Mesothelial cell of epicardium (in vitro differentiated cells): ENCODE data around the gene NME4. TPM values are rescaled to one million over a fixed set of nuclear protein-coding genes. Genes with fewer than 3 reads are reported as not detected.

Experiments used
- DNase-seq, 2 experiments: peaks; one replicate each; pipeline ENCODE4 v3.0.0; 2021; ENCODE audit warnings: low spot score in 2 of 2; ENCODE audit not compliant: unreplicated experiment in 2 of 2
- H3K27ac Mint-ChIP-seq: 2 replicates; pipeline ENCODE4 v1.8.0; 2021; ENCODE audit warnings: mixed read lengths
- H3K27me3 Mint-ChIP-seq: 2 replicates; pipeline ENCODE4 v1.8.0; 2021; ENCODE audit warnings: low read depth, mixed read lengths
- H3K36me3 Mint-ChIP-seq: 2 replicates; pipeline ENCODE4 v1.8.0; 2021; ENCODE audit warnings: mixed read lengths
- H3K4me1 Mint-ChIP-seq: 2 replicates; pipeline ENCODE4 v1.8.0; 2021; ENCODE audit warnings: mixed read lengths
- H3K4me3 Mint-ChIP-seq: 2 replicates; pipeline ENCODE4 v1.8.0; 2021; ENCODE audit warnings: mild to moderate bottlenecking, moderate library complexity, mixed read lengths
- H3K9me3 Mint-ChIP-seq: 2 replicates; pipeline ENCODE4 v1.8.0; 2021; ENCODE audit warnings: mixed read lengths
- total RNA-seq: library from RNA; stranded (reverse); gene quantifications from 3 replicates; pipeline ENCODE4 v1.2.1, GENCODE V29; 2021
- TF ChIP-seq, protein P1 (sequence below): fragments of 200-600 bp; sonication (generic); IDR thresholded peaks from one replicate; pipeline ENCODE4 v1.5.0; 2021; ENCODE audit warnings: antibody characterized with exemption; ENCODE audit not compliant: unreplicated experiment

The NME4 gene
- total RNA-seq, 1 donor from 2014 or later = 252 TPM

DNA sequence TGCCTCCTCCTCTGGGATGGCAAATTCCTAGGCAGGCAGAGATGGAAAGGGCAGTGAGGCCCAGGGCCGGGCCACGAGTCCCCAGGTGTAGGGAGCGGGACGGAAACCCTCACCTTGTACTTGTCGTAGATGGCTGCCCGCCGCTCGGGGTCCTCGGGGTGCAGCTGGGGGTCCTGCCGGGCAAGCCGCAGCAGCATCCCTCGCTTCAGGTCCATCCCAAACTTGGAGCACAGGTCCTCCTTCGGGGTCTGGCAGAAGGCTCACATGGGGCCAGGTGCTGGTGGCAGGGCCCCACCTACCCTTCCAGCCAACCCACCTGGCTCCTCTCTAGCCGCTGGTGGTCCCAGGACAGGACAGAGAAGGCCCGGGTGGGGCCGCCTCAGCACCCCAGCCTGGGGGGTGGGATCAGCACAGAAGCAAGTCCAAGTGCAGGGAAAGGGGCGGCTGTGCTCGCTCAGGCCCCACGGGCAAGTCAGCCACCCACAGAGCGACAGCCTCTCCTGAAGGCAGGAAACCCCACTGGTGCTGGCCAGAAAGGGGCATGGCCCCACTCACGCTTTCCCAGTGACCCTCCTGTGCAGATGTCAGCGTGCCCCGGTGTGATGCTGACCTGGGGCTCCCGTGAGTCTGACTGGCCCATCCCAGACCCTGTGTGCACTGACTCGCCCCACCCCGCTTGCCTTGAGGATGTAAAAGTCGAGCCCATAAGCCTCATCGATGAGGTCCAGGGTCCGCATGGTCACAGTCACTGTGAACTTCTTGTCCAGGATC lies 28.4 kb upstream of the NME4 start:
- Mint-ChIP-seq H3K4me1 (peaks cover 10% of the 10 kb centered on the region), H3K36me3 (peaks cover 3% of the 10 kb centered on the region), H3K27me3 (no peaks in the 10 kb centered on the region), H3K4me3 (no peak overlapping the region), H3K27ac (no peak overlapping the region), H3K9me3 (no peaks in the 10 kb centered on the region)
- TF ChIP-seq, protein P1, sequence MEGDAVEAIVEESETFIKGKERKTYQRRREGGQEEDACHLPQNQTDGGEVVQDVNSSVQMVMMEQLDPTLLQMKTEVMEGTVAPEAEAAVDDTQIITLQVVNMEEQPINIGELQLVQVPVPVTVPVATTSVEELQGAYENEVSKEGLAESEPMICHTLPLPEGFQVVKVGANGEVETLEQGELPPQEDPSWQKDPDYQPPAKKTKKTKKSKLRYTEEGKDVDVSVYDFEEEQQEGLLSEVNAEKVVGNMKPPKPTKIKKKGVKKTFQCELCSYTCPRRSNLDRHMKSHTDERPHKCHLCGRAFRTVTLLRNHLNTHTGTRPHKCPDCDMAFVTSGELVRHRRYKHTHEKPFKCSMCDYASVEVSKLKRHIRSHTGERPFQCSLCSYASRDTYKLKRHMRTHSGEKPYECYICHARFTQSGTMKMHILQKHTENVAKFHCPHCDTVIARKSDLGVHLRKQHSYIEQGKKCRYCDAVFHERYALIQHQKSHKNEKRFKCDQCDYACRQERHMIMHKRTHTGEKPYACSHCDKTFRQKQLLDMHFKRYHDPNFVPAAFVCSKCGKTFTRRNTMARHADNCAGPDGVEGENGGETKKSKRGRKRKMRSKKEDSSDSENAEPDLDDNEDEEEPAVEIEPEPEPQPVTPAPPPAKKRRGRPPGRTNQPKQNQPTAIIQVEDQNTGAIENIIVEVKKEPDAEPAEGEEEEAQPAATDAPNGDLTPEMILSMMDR = no peak
- no peak for DNase-seq

DNA sequence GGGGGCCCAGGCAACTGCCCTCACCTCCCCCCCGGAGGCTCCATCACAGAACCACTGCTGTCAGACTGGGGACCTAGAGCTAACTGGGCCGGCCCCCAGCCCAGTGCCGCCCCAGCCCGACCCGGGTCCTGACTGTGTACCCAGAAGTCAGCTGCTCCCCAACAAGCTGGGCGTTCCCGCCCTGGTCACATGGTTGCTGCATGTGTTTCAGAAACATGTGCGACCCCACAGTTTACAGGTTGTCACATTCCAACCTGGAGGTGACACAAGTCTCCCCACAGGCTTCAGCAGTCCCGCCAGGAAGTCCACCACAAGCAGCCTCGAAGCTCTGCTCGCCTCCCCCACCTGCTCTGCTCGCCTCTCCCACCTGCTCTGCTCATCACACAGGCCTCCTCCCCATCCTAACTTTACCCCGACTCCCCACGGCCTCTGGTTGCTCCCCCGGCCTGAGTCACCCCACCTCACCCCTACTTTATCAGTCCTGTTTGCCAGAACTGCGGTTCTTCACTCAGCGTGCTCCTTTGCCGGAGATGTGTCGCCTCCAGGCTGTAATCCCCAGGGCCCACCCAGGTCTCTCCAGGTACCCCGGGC lies 27.6 kb upstream of the NME4 start:
- Mint-ChIP-seq H3K4me1 (peaks cover 10% of the 10 kb centered on the region), H3K36me3 (peaks cover 3% of the 10 kb centered on the region), H3K9me3 (no peaks in the 10 kb centered on the region), H3K4me3 (peak overlapping the region; percentile 64), H3K27me3 (no peaks in the 10 kb centered on the region), H3K27ac (no peak overlapping the region)
- DNase-seq = no peak
- TF ChIP-seq, protein P1 = no peak

DNA sequence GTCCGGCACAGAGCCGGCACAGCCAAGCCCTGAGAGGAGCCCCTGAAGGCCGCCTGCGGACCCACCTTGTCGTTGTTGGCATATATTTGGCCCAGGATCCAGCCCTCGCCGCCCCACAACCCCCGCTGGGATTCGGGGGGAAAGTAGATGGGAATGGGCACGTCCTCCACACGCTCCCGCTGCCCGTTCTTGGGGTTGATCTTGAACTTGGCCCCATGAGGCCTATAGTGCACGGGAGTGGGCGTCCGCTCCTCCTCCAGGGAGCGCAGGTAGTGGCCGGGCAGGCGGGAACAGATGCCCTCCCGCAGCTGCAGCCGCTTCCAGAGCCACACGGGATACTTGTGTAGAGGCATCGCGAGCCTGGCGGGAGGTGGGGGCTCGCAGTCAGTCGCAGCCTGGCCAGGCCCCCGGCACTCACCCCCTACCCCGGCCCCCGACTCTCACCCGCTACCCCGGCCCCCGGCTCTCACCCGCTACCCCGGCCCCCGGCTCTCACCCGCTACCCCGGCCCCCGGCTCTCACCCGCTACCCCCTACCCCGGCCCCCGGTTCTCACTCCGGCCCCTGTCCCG lies 27.0 kb upstream of the NME4 start:
- TF ChIP-seq, protein P1 = no peak
- Mint-ChIP-seq H3K4me1 (peaks cover 10% of the 10 kb centered on the region), H3K27me3 (no peaks in the 10 kb centered on the region), H3K27ac (no peak overlapping the region), H3K9me3 (no peaks in the 10 kb centered on the region), H3K36me3 (peaks cover 3% of the 10 kb centered on the region), H3K4me3 (peak overlapping the region; percentile 64)
- DNase-seq = no peak

DNA sequence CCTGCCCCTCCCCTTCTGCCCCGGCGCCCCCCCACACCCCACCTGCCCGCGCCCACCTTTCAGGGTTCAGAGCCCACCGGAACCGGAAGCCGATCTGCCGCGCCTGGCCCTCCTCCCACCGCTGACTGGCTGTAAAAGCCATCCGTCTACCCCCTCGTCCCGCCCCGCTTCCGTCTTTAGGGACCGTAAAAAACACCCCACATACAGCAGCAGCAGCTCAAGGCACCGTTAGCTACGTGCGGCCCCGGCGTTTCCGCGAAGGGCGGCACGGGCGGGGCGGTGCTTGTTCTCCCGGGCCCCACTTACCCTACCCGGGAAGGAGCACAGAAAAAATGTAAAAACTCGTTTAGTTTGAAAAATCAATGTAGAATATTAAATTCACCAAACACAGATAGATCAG lies 26.6 kb upstream of the NME4 start, which contains the start of gene MRPL28:
TSS of gene MRPL28 (minus strand) at position 96 of the 400 bp plus-strand sequence. CDS start 320 bp downstream, outside the sequence.
- H3K4me1 Mint-ChIP-seq = peaks cover 10% of the 10 kb centered on the region
- DNase-seq = peak; percentile 85 to 94
- peak within 1 kb of the TSS; percentile 91 for H3K4me3 Mint-ChIP-seq
- H3K27me3 Mint-ChIP-seq = no peaks in the 10 kb centered on the region
- H3K27ac Mint-ChIP-seq = peak within 1 kb of the TSS; percentile 96
- H3K9me3 Mint-ChIP-seq = no peaks in the 10 kb centered on the region
- TF ChIP-seq, protein P1 = no peak
- H3K36me3 Mint-ChIP-seq = peaks cover 3% of the 10 kb centered on the region

DNA sequence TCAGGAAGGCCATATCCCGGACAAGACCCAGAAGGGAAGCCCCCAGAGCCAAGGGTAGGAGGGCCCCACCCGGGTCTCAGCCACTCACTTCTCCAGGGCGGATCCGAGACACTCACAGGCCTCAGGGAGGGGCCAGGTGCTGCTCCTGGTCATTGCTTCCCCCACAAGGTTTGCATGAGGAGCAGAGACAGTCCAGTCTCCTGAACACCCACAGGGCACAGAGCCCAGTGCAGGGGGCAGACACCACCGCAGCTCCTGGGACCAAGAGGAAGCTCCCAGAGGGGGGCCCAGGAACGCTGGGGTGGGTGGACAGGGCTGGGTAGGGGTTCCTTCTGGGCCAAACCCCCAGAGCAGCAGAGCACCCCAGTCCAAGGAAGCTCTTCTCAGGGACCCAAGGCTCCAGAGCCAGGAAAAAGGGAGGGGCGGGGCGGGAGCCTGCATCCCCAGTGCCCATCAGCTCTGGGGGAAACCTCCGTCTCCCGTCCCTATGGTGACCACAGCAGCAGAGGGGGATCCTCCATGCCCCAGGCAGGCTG lies 26.0 kb upstream of the NME4 start:
- H3K36me3 Mint-ChIP-seq = peaks cover 3% of the 10 kb centered on the region
- H3K9me3 Mint-ChIP-seq = no peaks in the 10 kb centered on the region
- TF ChIP-seq, protein P1 = no peak
- H3K4me3 Mint-ChIP-seq = peak overlapping the region; percentile 91
- H3K27ac Mint-ChIP-seq = peak overlapping the region; percentile 96
- H3K4me1 Mint-ChIP-seq = peaks cover 10% of the 10 kb centered on the region
- H3K27me3 Mint-ChIP-seq = no peaks in the 10 kb centered on the region
- DNase-seq = no peak
